A673 (cell line): ENCODE results near the gene MEF2A. TPM values are rescaled to one million over a fixed set of nuclear protein-coding genes. Genes with fewer than 3 reads are reported as not detected.

ENCODE experiments used
- BruUV-seq: library from RNA; stranded (reverse); fragments of 400-500 nt; replicated peaks from 2 replicates; lab custom pipeline; 2021; lab: Mats Ljungman, UMichigan
- CTCF ChIA-PET: fragments of 300-600 bp; sonication (Branson Sonifier 250); formaldehyde crosslinking; loops from one replicate; lab custom pipeline; 2022; ENCODE audit warnings: antibody characterized with exemption; lab: Charles Lee
- POLR2A ChIA-PET: fragments of 300-600 bp; sonication (Branson Sonifier 250); formaldehyde crosslinking; loops from one replicate; lab custom pipeline; 2022; ENCODE audit warnings: antibody characterized with exemption; ENCODE audit not compliant: low non-redundant PET; lab: Charles Lee
- DNase-seq: peaks from one replicate; pipeline ENCODE4 v3.0.0-alpha.2; 2015; ENCODE audit warnings: low spot score
- H3K27ac ChIP-seq: fragments of 200-600 bp; sonication (generic); 2 replicates; pipeline ENCODE4 v1.5.1; 2016; ENCODE audit warnings: mixed run types, low read depth, mild to moderate bottlenecking, mixed read lengths, antibody characterized with exemption, low read length; ENCODE audit not compliant: poor library complexity, severe bottlenecking
- H3K27me3 ChIP-seq: fragments of 200-600 bp; sonication (generic); replicated peaks from 2 replicates; pipeline ENCODE4 v1.6.1; 2017; ENCODE audit warnings: mixed run types, low read depth, mild to moderate bottlenecking, mixed read lengths, antibody characterized with exemption, low read length; ENCODE audit not compliant: insufficient read depth, poor library complexity
- H3K36me3 ChIP-seq: fragments of 200-600 bp; sonication (generic); 2 replicates; pipeline ENCODE4 v1.6.1; 2016; ENCODE audit warnings: mixed run types, mild to moderate bottlenecking, mixed read lengths, antibody characterized with exemption, low read length; ENCODE audit not compliant: insufficient read depth, poor library complexity, severe bottlenecking
- H3K4me1 ChIP-seq: fragments of 200-600 bp; sonication (generic); 2 replicates; pipeline ENCODE4 v1.6.1; 2017; ENCODE audit warnings: mixed run types, mild to moderate bottlenecking, mixed read lengths, antibody characterized with exemption, low read length; ENCODE audit not compliant: insufficient read depth, poor library complexity, severe bottlenecking
- H3K4me3 ChIP-seq: fragments of 200-600 bp; sonication (generic); 2 replicates; pipeline ENCODE4 v1.5.1; 2016; ENCODE audit warnings: low read depth, mixed run types, mild to moderate bottlenecking, mixed read lengths, low read length; ENCODE audit not compliant: poor library complexity, severe bottlenecking
- H3K9me3 ChIP-seq: fragments of 200-600 bp; sonication (generic); 2 replicates; pipeline ENCODE4 v1.6.1; 2016; ENCODE audit warnings: mixed run types, low read depth, mild to moderate bottlenecking, mixed read lengths, antibody characterized with exemption, low read length; ENCODE audit not compliant: poor library complexity, severe bottlenecking
- EZH2 ChIP-seq: fragments of 200-600 bp; sonication (generic); IDR thresholded peaks from 2 replicates; pipeline ENCODE4 v1.6.1; 2017; ENCODE audit warnings: borderline replicate concordance, low read depth, mild to moderate bottlenecking, mixed read lengths, antibody characterized with exemption, low read length; ENCODE audit not compliant: poor library complexity, severe bottlenecking
- intact Hi-C: fragments of 100-400 bp; cut with micrococcal nuclease; formaldehyde crosslinking; loops from one replicate; pipeline ENCODE4 v1.10.0; 2022; ENCODE audit not compliant: unreplicated experiment
- total RNA-seq: library from RNA; stranded (reverse); gene quantifications from 2 replicates; pipeline ENCODE4 v1.2.3, GENCODE V29; 2021
- TF ChIP-seq, protein P1 (sequence below): fragments of 300-800, 200-600 bp; sonication (generic); conservative IDR thresholded peaks from 2 replicates; pipeline ENCODE4 v1.5.1; 2017; ENCODE audit warnings: low read depth, mild to moderate bottlenecking, antibody characterized with exemption, low read length, moderate library complexity, mixed read lengths

MEF2A gene
- total RNA-seq, 1 experiment from 2014 or later = 26.4 TPM

DNA sequence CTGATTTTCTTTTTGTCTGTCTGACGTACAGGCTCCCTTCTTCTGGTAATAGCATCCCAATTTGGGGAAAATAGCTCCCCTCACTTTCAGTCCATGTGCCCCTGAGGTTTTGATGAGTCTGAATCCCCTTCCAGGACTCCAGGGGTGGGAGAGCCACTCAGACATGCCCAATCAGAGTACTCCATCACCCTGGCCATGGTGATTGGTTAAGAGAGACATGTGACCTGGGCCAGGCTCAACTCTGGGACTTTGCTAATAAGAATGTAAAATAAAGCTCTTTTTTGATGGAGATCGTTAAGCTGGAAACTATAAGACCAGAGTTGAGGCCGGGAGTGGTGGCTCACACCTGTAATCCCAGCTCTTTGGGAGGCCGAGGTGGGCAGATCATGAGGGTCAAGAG, 9.2 kb upstream of the MEF2A start:
- no peak for DNase-seq
- intact Hi-C loops = no loop called here
- CTCF ChIA-PET = no interaction called here

DNA sequence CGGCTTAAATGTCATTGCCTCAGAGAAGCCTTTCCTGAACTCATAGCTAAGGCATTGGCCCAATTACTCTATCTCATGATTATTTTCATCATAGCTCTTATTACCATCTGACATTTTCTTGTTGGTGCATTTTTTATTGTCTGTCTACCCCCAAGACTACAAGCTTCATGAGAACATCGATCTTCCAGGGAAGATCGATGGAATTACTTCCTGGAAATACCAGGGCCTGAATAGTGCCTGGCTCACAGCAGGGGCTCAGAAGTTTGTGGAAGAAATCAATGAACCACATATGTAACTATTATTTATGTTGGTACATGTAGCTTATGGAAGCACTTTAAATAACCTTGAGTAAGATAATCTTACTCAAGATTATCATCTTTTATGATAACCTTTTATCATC, 7.7 kb upstream of the MEF2A start:
- POLR2A ChIA-PET = no interaction called here
- Histone ChIP-seq H3K9me3 (no peaks in the 10 kb centered on the region), H3K36me3 (no peaks in the 10 kb centered on the region), H3K4me3 (no peak overlapping the region), H3K27ac (no peak overlapping the region), H3K4me1 (no peaks in the 10 kb centered on the region), H3K27me3 (no peaks in the 10 kb centered on the region)
- intact Hi-C loops = no loop called here
- no peak for DNase-seq
- no TSS peak for BruUV-seq
- CTCF ChIA-PET = no interaction called here
- TF ChIP-seq, protein P1, sequence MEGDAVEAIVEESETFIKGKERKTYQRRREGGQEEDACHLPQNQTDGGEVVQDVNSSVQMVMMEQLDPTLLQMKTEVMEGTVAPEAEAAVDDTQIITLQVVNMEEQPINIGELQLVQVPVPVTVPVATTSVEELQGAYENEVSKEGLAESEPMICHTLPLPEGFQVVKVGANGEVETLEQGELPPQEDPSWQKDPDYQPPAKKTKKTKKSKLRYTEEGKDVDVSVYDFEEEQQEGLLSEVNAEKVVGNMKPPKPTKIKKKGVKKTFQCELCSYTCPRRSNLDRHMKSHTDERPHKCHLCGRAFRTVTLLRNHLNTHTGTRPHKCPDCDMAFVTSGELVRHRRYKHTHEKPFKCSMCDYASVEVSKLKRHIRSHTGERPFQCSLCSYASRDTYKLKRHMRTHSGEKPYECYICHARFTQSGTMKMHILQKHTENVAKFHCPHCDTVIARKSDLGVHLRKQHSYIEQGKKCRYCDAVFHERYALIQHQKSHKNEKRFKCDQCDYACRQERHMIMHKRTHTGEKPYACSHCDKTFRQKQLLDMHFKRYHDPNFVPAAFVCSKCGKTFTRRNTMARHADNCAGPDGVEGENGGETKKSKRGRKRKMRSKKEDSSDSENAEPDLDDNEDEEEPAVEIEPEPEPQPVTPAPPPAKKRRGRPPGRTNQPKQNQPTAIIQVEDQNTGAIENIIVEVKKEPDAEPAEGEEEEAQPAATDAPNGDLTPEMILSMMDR = no peak
- TF ChIP-seq EZH2 = no peak

More for the DNA sequence above, 9.2 kb upstream of the MEF2A start:
- no peaks in the 10 kb centered on the region for H3K36me3 ChIP-seq
- POLR2A ChIA-PET = no interaction called here
- TF ChIP-seq EZH2 = no peak
- TF ChIP-seq, protein P1 = no peak
- no peak overlapping the region for H3K27ac ChIP-seq
- H3K27me3 ChIP-seq = no peaks in the 10 kb centered on the region
- BruUV-seq = no TSS peak
- H3K9me3 ChIP-seq = no peaks in the 10 kb centered on the region
- H3K4me3 ChIP-seq = no peak overlapping the region
- H3K4me1 ChIP-seq = no peaks in the 10 kb centered on the region

DNA sequence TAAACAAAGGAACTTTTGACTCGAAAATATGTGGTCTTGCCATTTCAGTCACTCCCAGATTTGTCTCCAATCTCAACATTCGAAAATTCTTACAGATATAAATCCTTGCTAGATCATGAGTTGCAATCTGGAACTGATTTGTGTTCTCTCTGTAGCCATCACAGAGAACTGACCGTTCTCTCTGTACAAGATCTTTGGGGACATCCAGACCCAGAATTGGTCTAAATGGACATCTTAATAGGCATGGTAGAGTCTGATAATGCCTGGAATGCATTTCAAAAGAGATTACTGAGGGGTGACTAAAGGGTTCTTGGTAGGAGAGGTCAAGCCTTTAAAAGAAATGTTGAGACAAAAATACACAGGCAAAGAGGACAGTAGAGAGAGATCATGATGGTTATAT, 7.2 kb upstream of the MEF2A start:
- no TSS peak for BruUV-seq
- CTCF ChIA-PET = no interaction called here
- H3K27me3 ChIP-seq = no peaks in the 10 kb centered on the region
- TF ChIP-seq, protein P1 = no peak
- no peak for TF ChIP-seq EZH2
- POLR2A ChIA-PET = no interaction called here
- no peaks in the 10 kb centered on the region for H3K9me3 ChIP-seq
- no peak overlapping the region for H3K4me3 ChIP-seq
- no peak for DNase-seq
- H3K4me1 ChIP-seq = no peaks in the 10 kb centered on the region
- H3K36me3 ChIP-seq = no peaks in the 10 kb centered on the region
- no peak overlapping the region for H3K27ac ChIP-seq
- intact Hi-C loops = no loop called here
